Stimulated activated naive B cell treated with anti-CD40 and anti-IgM and Interleukin-4, amounts not matched to agents 10 μg/mL and 1 μg/mL and 100 μg/mL, for 72 hours (primary cell): ENCODE measurements around the gene NOS1.
A peak's percentile ranks its signal among the peaks of the same experiment; 100 is the strongest.

Experiments used
- ATAC-seq, 2 donors: fragments of 150-1000 bp; cut with Tn5 transposase; replicated peaks; 2 replicates each; pipeline ENCODE4 v1.10.0; 2021; ENCODE audit warnings: moderate library complexity in 1 of 2
- DNase-seq: peaks from one replicate; pipeline ENCODE4 v3.0.0; 2021
- H3K27ac Mint-ChIP-seq: one replicate; pipeline ENCODE4 v1.8.0; 2022; ENCODE audit warnings: mild to moderate bottlenecking, mixed read lengths
- H3K27me3 Mint-ChIP-seq, 2 donors: one replicate each; pipeline ENCODE4 v1.8.0; 2022; ENCODE audit warnings: mixed read lengths in 2 of 2
- H3K36me3 Mint-ChIP-seq, 2 donors: one replicate each; pipeline ENCODE4 v1.8.0; 2022; ENCODE audit warnings: mixed read lengths in 2 of 2, mild to moderate bottlenecking in 1 of 2
- H3K4me1 Mint-ChIP-seq, 2 donors: one replicate each; pipeline ENCODE4 v1.8.0; 2022; ENCODE audit warnings: mixed read lengths in 2 of 2, mild to moderate bottlenecking in 1 of 2
- H3K4me3 Mint-ChIP-seq, 2 donors: one replicate each; pipeline ENCODE4 v1.8.0; 2022; ENCODE audit warnings: mild to moderate bottlenecking in 2 of 2, mixed read lengths in 2 of 2, moderate library complexity in 1 of 2
- H3K9me3 Mint-ChIP-seq, 2 donors: one replicate each; pipeline ENCODE4 v1.8.0; 2022; ENCODE audit warnings: mixed read lengths in 2 of 2, mild to moderate bottlenecking in 1 of 2

Gene NOS1

DNA sequence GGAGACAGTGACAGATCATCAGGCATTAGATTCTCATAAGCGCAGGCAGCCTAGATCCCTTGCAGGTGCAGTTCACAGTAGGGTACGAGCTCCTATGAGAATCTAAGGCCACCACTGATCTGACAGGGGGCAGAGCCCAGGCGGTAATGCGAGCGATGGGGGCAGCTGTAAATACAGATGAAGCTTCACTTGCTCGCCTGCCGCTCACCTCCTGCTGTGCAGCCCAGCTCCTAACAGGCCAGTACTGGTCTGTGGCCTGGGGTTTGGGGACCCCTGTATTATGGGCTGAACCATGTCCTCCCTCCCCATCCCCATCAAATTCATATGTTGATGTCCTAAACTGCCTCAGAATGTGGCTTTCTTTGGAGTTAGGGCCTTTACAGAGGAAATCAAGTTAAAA, 63.2 kb downstream of the NOS1 start:
- DNase-seq (no peak), ATAC-seq (no peak)
- H3K27ac Mint-ChIP-seq = no peak overlapping the region
- no peak overlapping the region for H3K4me3 Mint-ChIP-seq
- peaks cover 3 to 5% of the 10 kb centered on the region in 2 donors for H3K9me3 Mint-ChIP-seq
- no peaks in the 10 kb centered on the region for H3K4me1 Mint-ChIP-seq
- H3K36me3 Mint-ChIP-seq = no peaks in the 10 kb centered on the region
- H3K27me3 Mint-ChIP-seq = peaks cover 17 to 18% of the 10 kb centered on the region in 2 donors

DNA sequence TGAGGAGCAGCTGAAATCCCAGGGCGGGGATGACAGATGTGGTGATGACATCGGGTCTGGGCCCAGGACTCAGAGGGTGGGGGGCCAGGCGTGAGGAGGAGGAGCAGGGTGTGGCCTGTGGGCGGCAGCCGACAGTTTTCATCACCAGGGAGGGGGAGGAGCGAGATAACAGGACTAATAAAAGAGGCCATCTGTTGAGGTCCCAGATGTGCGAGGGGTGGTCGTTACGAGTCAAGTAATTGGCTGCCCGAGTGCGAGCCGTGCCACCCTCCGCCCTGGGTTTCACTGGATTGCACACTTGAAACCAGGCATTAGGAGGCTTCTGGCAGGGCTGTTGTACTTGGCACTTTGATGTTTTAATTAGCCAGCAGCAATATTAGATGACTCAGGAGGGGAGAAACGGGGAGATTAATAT, 67.2 kb downstream of the NOS1 start:
- Mint-ChIP-seq H3K27ac (no peak overlapping the region), H3K4me1 (no peaks in the 10 kb centered on the region), H3K4me3 (no peak overlapping the region), H3K27me3 (peaks cover 35 to 38% of the 10 kb centered on the region in 2 donors), H3K9me3 (peaks cover 3 to 5% of the 10 kb centered on the region in 2 donors), H3K36me3 (no peaks in the 10 kb centered on the region)
- DNase-seq (no peak), ATAC-seq (no peak)

DNA sequence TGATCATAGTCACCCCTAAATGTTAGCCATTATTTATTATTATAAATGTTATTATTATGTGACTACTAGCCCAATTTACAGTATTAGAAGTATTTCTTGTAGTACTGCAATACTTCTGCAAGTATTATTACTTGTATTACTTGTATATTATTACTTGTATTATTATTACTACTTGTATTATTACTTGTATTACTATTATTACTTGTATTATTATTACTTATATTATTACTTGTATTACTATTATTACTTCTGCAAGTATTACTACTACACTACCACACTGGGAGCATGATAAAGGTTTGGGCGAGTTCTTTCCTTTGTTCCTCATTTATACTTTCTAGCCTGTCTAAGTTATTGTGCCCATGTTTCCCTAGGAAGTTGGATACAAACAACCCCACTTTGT, 67.9 kb downstream of the NOS1 start:
- peaks cover 35 to 38% of the 10 kb centered on the region in 2 donors for H3K27me3 Mint-ChIP-seq
- no peaks in the 10 kb centered on the region for H3K36me3 Mint-ChIP-seq
- no peak for ATAC-seq
- H3K4me3 Mint-ChIP-seq = no peak overlapping the region
- H3K27ac Mint-ChIP-seq = no peak overlapping the region
- DNase-seq = no peak
- no peaks in the 10 kb centered on the region for H3K4me1 Mint-ChIP-seq
- H3K9me3 Mint-ChIP-seq = peaks cover 3 to 5% of the 10 kb centered on the region in 2 donors

DNA sequence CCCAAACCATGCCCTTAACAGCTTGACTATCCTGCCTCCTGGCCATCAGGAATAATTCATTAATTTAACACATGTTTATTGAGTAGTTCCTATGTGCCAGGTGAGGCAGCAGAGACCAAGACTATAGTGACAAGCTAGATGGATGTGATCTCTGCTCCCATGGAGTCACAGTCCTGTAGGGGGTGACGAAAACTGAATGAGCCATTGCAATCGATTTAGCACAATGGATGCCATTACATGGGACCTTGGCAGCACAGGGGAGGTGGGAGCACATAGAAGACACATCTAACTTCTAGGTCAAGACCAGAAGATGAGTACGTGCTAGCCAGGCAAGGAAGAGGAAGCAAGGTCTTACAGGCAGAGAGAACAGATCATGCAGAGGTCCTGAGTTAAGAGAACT, 68.7 kb downstream of the NOS1 start:
- Mint-ChIP-seq H3K9me3 (peaks cover 3 to 5% of the 10 kb centered on the region in 2 donors), H3K4me3 (no peak overlapping the region), H3K36me3 (no peaks in the 10 kb centered on the region), H3K4me1 (no peaks in the 10 kb centered on the region), H3K27ac (no peak overlapping the region), H3K27me3 (peaks cover 34 to 37% of the 10 kb centered on the region in 2 donors)
- ATAC-seq (no peak), DNase-seq (no peak)

DNA sequence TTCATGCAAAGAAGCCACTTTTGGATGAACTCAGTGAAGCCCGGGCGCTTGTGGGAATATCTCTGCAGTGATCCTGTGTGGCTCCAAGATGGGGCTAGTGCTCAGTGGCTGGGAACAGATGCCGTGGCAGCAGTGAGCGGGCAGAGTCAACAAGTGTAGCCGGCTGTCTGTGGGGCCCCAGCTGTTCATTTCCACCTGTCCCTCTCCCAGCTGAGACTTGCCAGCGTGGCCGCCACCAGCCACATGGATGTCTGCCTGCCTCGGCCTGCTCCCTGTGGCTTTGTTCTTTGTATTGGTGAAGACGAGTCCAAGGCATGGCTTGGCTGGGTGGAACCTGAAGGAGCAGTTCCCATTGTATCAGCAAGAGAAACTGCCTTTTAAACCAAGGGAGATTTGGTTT, 77.3 kb downstream of the NOS1 start:
- Mint-ChIP-seq H3K27ac (no peak overlapping the region), H3K4me3 (no peak overlapping the region), H3K4me1 (peaks cover 0 to 6% of the 10 kb centered on the region in 2 donors), H3K36me3 (no peaks in the 10 kb centered on the region), H3K9me3 (peaks cover 4 to 8% of the 10 kb centered on the region in 2 donors), H3K27me3 (peaks cover 13 to 22% of the 10 kb centered on the region in 2 donors)
- ATAC-seq (no peak), DNase-seq (no peak)

DNA sequence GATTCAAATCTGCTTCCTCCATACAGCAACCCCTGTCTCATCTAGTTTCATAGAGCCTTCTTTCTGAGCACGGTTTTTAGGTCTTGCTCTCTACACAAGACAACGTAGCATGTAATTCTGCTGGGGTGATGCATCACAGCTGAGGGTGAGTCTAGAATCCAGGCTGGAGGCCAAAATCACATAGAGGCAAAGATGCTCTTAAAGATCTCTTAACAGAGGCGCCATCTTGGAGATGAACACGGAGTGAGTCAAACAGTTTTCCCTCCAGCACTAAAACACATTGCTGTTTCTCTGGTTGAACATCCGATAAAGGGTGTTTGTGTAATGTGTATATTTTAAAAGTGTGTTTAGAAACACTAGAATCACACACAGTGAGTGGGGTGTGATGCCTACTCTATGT, 78.9 kb downstream of the NOS1 start:
- Mint-ChIP-seq H3K27ac (no peak overlapping the region), H3K4me1 (peaks cover 0 to 6% of the 10 kb centered on the region in 2 donors), H3K9me3 (peaks cover 4 to 8% of the 10 kb centered on the region in 2 donors), H3K36me3 (no peaks in the 10 kb centered on the region), H3K4me3 (no peak overlapping the region), H3K27me3 (peaks cover 16 to 26% of the 10 kb centered on the region in 2 donors)
- ATAC-seq (no peak), DNase-seq (no peak)

DNA sequence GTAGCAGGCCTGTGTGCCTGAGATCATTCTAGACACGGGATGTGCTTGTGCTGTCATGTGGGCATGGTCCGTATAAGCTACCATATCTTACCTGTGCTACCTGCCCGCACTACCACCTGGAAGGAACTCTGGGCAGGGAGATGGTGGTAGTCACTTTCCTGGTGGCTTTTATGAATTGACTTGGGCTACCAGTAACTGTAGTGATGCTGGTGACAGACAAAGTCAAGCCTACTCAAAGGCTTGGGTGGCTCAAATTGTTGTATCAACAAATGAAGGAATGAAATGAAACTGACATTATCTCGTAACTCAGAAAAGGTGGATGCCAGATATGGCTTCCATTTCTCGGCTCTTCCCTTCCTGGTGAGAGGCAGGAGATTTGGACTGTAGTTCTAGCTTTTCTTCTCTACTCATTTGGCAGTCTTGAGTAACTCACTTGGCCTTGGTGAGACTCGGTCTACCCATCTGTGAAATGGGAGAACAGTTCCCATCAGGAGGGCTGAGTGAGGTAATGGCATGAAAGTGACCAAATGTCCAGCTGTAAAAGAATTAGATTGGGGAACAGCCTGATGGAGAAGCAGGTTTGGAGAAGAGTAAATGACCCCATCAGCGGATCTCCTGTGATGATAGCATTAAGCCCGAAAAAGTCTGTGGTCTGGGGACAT, 81.3 kb downstream of the NOS1 start:
- Mint-ChIP-seq H3K9me3 (peaks cover 4 to 8% of the 10 kb centered on the region in 2 donors), H3K4me1 (peaks cover 0 to 6% of the 10 kb centered on the region in 2 donors), H3K27ac (no peak overlapping the region), H3K36me3 (no peaks in the 10 kb centered on the region), H3K27me3 (peaks cover 28 to 29% of the 10 kb centered on the region in 2 donors), H3K4me3 (no peak overlapping the region)
- ATAC-seq (no peak), DNase-seq (no peak)

DNA sequence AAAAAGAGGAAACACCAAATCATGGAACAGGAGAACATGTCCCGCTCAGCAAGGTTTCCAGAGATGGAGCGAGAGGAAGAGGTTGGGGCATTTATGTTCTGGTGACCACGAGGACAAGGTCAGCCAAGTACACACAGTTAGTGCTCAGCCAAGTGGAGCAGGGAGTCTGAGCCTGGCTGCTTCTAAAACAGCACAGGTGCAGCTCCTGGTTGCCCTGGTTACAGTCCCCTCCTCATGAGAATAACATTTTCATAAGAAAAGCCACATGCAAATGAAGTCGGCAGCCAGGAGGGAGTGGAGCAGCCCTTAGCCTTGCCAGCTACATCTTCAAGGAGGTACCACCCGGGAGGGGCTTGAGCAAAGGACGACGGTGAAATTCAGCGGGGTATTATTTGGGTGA, 81.8 kb downstream of the NOS1 start:
- peaks cover 29% of the 10 kb centered on the region in 2 donors for H3K27me3 Mint-ChIP-seq
- peak; percentile 64 to 65 for ATAC-seq

DNA sequence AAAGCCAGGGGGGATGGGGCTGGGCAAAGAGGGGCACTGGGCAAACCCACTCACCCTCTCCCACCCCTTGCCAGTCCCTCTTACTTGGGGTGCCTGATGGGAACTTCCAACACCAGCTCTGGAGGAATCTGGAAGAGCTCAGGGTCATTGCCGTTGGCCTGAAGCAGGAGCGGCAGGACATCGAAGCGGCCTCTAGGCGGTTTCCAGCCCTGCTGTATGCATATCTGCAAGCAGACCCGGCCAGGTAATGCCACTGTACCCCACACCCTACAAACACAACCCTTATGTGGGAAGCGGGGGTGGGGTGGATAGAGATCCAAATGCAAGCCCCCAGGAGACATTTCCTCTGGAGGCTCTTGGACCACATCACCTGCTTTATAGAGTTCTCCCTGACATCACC, 83.6 kb downstream of the NOS1 start:
- peaks cover 0 to 6% of the 10 kb centered on the region in 2 donors for H3K4me1 Mint-ChIP-seq
- DNase-seq (no peak), ATAC-seq (no peak)
- H3K36me3 Mint-ChIP-seq = no peaks in the 10 kb centered on the region
- peaks cover 4 to 8% of the 10 kb centered on the region in 2 donors for H3K9me3 Mint-ChIP-seq
- H3K4me3 Mint-ChIP-seq = no peak overlapping the region
- peaks cover 31 to 36% of the 10 kb centered on the region in 2 donors for H3K27me3 Mint-ChIP-seq
- no peak overlapping the region for H3K27ac Mint-ChIP-seq

More for the DNA sequence above, 81.8 kb downstream of the NOS1 start:
- Mint-ChIP-seq H3K4me1 (peaks cover 0 to 6% of the 10 kb centered on the region in 2 donors), H3K9me3 (peaks cover 4 to 8% of the 10 kb centered on the region in 2 donors), H3K27ac (no peak overlapping the region), H3K36me3 (no peaks in the 10 kb centered on the region), H3K4me3 (no peak overlapping the region)
- no peak for DNase-seq

DNA sequence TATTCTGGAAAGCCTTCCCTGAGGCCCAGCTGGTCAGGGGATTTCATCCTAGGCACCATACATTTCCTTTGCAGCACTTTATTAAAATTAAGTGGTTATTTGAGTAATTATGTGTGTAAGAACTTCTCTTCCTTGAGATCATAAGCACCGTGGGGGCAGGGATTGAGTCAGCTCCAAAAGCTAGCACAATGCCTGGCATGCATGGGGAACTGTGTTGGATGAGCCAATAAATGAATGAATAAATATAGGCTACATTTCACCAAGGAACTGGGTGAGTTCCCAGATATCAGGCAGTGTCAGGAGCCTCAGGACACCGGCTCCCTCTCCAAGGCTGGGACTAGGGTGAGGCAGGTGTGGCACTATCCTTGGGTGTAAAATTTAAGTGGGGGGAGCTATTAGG, 88.3 kb downstream of the NOS1 start:
- H3K27me3 Mint-ChIP-seq = peaks cover 29 to 32% of the 10 kb centered on the region in 2 donors
- no peak overlapping the region for H3K4me3 Mint-ChIP-seq
- ATAC-seq = no peak
- DNase-seq = no peak
- no peaks in the 10 kb centered on the region for H3K4me1 Mint-ChIP-seq
- no peak overlapping the region for H3K27ac Mint-ChIP-seq
- peaks cover 0 to 3% of the 10 kb centered on the region in 2 donors for H3K9me3 Mint-ChIP-seq
- no peaks in the 10 kb centered on the region for H3K36me3 Mint-ChIP-seq

DNA sequence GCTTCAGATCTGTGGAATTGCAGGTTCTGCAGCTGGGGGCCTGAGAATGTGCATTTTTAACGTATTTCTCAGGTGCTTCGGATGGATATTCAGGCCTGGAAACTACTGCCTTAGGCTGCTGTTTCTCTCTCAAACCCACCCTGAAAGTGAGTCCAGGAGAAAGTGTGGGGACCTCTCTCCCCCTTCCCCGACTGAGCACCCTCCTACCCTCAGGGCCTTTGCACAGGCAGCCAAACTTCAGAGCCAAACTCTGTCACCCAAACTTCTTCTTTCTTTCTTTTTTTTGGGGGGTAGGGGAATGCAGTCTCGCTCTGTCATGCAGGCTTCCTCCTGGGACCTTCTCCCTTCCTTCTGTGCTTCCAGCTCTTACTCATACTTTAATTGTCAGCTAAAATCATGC, 88.7 kb downstream of the NOS1 start:
- Mint-ChIP-seq H3K36me3 (no peaks in the 10 kb centered on the region), H3K27ac (no peak overlapping the region), H3K4me3 (no peak overlapping the region), H3K9me3 (peaks cover 0 to 3% of the 10 kb centered on the region in 2 donors), H3K27me3 (peaks cover 28 to 30% of the 10 kb centered on the region in 2 donors), H3K4me1 (no peaks in the 10 kb centered on the region)
- ATAC-seq (no peak), DNase-seq (no peak)

DNA sequence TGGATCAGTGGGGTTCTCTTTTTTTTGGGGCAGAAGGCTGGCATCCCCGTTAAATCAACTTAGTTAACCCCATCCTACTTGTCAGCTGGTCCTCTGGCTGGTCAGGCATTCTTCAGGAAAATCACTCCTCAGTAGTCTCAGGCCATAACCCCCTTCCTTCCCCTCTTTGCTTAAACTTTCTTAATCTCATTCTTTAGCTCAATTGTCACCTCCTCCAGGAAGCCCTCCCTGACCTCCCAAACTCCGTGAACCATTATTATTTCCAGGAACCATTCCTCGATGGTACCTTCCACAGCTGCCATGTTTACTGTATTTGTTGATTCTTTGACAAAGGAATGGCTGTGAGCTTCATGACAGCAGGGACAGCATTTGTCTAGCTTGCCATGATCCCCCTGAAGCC, 98.7 kb downstream of the NOS1 start:
- no peak for DNase-seq
- peaks cover 5 to 20% of the 10 kb centered on the region in 2 donors for H3K27me3 Mint-ChIP-seq
- H3K27ac Mint-ChIP-seq = no peak overlapping the region
- no peak overlapping the region for H3K4me3 Mint-ChIP-seq
- peaks cover 4 to 5% of the 10 kb centered on the region in 2 donors for H3K9me3 Mint-ChIP-seq
- no peak for ATAC-seq
- no peaks in the 10 kb centered on the region for H3K4me1 Mint-ChIP-seq
- H3K36me3 Mint-ChIP-seq = no peaks in the 10 kb centered on the region

DNA sequence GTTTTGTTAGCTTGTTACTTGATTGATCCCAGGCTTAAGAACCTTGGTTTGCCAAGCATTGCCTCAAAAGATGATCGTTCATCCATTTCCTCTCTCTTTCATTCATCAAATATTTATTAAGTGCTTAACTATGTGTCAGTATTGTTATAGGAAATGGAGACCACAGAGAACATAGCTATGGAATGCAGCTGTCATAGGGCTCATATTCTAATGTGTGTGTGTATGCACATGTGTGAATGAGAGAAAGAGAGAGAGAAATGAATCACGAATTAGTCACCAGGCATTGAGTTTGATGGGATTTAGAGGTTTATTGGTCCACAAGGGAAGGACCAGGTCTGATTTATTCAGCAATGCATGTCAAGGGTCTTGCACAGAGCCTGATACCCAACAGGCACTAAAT, 100.2 kb downstream of the NOS1 start:
- Mint-ChIP-seq H3K4me1 (no peaks in the 10 kb centered on the region), H3K9me3 (peaks cover 0 to 5% of the 10 kb centered on the region in 2 donors), H3K27ac (no peak overlapping the region), H3K27me3 (peaks cover 0 to 20% of the 10 kb centered on the region in 2 donors), H3K36me3 (no peaks in the 10 kb centered on the region), H3K4me3 (no peak overlapping the region)
- ATAC-seq = no peak
- no peak for DNase-seq

DNA sequence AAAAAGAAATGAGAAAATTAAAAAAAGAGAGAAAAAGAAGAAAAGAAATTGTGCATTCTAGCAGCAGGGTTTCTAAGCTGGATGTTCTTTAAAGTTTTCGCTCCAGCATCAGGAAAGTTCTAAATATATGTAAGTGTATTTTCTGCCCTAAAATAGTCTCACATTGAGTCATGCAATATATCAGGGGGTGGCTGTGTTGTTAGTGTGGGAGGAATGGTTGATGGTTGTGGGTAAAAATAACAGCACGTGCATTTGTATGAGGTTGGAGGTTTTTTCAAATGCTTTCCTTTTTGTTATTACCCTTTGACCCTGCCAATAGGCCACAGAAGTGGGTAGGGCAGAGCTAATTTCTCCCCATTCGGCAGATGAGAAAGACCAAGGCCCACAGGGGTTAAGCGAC, 106.0 kb downstream of the NOS1 start:
- DNase-seq (no peak), ATAC-seq (no peak)
- no peak overlapping the region for H3K27ac Mint-ChIP-seq
- no peaks in the 10 kb centered on the region for H3K4me1 Mint-ChIP-seq
- H3K4me3 Mint-ChIP-seq = no peak overlapping the region
- no peaks in the 10 kb centered on the region for H3K36me3 Mint-ChIP-seq
- peaks cover 10 to 27% of the 10 kb centered on the region in 2 donors for H3K27me3 Mint-ChIP-seq
- peaks cover 4 to 7% of the 10 kb centered on the region in 2 donors for H3K9me3 Mint-ChIP-seq

DNA sequence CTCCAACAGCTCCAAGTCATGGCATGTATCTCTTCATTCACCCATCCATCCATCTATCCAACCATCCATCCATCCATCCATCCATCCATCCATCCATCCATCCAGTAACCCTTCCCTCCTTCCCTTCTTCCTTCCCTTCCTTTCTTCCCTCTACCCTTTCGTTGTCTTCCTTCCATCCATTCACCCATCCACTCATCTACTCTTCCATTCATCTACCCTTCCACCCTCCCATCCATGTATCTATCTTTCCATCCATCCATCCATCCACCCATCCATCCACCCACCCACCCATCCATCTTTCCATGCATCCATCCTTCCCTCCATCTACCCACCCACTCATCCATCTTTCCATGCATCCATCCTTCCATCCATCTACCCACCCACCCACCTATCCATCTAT, 117.9 kb downstream of the NOS1 start:
- H3K4me3 Mint-ChIP-seq = no peak overlapping the region
- ATAC-seq = no peak
- no peak for DNase-seq

More for the DNA sequence above, 117.9 kb downstream of the NOS1 start:
- no peak overlapping the region for H3K27ac Mint-ChIP-seq
- H3K36me3 Mint-ChIP-seq = no peaks in the 10 kb centered on the region
- peaks cover 0 to 5% of the 10 kb centered on the region in 2 donors for H3K9me3 Mint-ChIP-seq
- no peaks in the 10 kb centered on the region for H3K4me1 Mint-ChIP-seq
- H3K27me3 Mint-ChIP-seq = peaks cover 8 to 18% of the 10 kb centered on the region in 2 donors
